Measurements from ENCODE around the gene AHI1. TPM values are rescaled to one million over a fixed set of nuclear protein-coding genes. Genes with fewer than 3 reads are reported as not detected.

Gene AHI1
- total and polyA plus RNA-seq, 2 experiments from 2014 or later, result 14.8 to 21.5 TPM

GRCh38 chr6:135504734-135505133 lies 7.2 kb upstream of the AHI1 start:
- no peak overlapping the region for H3K4me3 ChIP-seq
- no peaks in the 10 kb centered on the region for H3K36me3 ChIP-seq (replicated peaks; ENCODE audit: insufficient read depth, low read depth)
- H3K9me3 ChIP-seq (ENCODE audit: low read depth), result no peaks in the 10 kb centered on the region
- WGBS (ENCODE audit: low lambda C conversion rate, missing lambda C conversion rate), result 84% methylated on average over 3 of the region's 3 CpGs
- H3K4me1 ChIP-seq (ENCODE audit: insufficient read depth), result peaks cover 12% of the 10 kb centered on the region
- H4K20me1 ChIP-seq (ENCODE audit: insufficient read depth, poor library complexity, severe bottlenecking), result no peaks in the 10 kb centered on the region
- H3K4me2 ChIP-seq, result no peak overlapping the region
- H3K9me2 ChIP-seq (replicated peaks; ENCODE audit: insufficient read depth), result no peaks in the 10 kb centered on the region
- H2AFZ ChIP-seq, result no peak overlapping the region
- TF ChIP-seq CTCF (IDR thresholded peaks at IDR 0.05; ENCODE audit: poor library complexity) (no peak), EZH2phosphoT487 (IDR thresholded peaks at IDR 0.05; ENCODE audit: low read depth, severe bottlenecking, unreplicated experiment) (no peak), EZH2 (IDR thresholded peaks at IDR 0.05; ENCODE audit: borderline replicate concordance) (no peak)
- peak overlapping the region; percentile 63 for H3K27ac ChIP-seq
- DNase-seq (ENCODE audit: low spot score), result no peak
- H3K27me3 ChIP-seq, result no peaks in the 10 kb centered on the region
- no peaks in the 10 kb centered on the region for H3K79me2 ChIP-seq

- no peaks in the 10 kb centered on the region for H3K9me3 ChIP-seq (ENCODE audit: low read depth)
- no peak for DNase-seq (ENCODE audit: low spot score)
- no peak overlapping the region for H3K27ac ChIP-seq
- no peak overlapping the region for H3K4me3 ChIP-seq
- TF ChIP-seq EZH2phosphoT487 (IDR thresholded peaks at IDR 0.05; ENCODE audit: low read depth, severe bottlenecking, unreplicated experiment), result no peak
- TF ChIP-seq EZH2 (IDR thresholded peaks at IDR 0.05; ENCODE audit: borderline replicate concordance), result no peak
- TF ChIP-seq CTCF (IDR thresholded peaks at IDR 0.05; ENCODE audit: poor library complexity), result no peak
- H3K36me3 ChIP-seq (replicated peaks; ENCODE audit: insufficient read depth, low read depth), result no peaks in the 10 kb centered on the region
- H3K79me2 ChIP-seq, result no peaks in the 10 kb centered on the region
- no peak overlapping the region for H3K4me2 ChIP-seq
- H3K27me3 ChIP-seq, result no peaks in the 10 kb centered on the region
- no peaks in the 10 kb centered on the region for H3K9me2 ChIP-seq (replicated peaks; ENCODE audit: insufficient read depth)
- 80% methylated on average over 6 of the region's 6 CpGs for WGBS (ENCODE audit: low lambda C conversion rate, missing lambda C conversion rate)
- peaks cover 17% of the 10 kb centered on the region for H3K4me1 ChIP-seq (ENCODE audit: insufficient read depth)
- no peaks in the 10 kb centered on the region for H4K20me1 ChIP-seq (ENCODE audit: insufficient read depth, poor library complexity, severe bottlenecking)
- H2AFZ ChIP-seq, result no peak overlapping the region
Observed at GRCh38 chr6:135503703-135504475, 6.3 kb upstream of the AHI1 start.

GRCh38 chr6:135499441-135500340 lies 2.2 kb upstream of the AHI1 start:
- no peaks in the 10 kb centered on the region for H3K27me3 ChIP-seq
- H3K4me2 ChIP-seq, result peak overlapping the region; percentile 72
- no peak overlapping the region for H2AFZ ChIP-seq
- no peak for DNase-seq (ENCODE audit: low spot score)
- 94% methylated on average over 5 of the region's 5 CpGs for WGBS (ENCODE audit: low lambda C conversion rate, missing lambda C conversion rate)
- no peaks in the 10 kb centered on the region for H3K36me3 ChIP-seq (replicated peaks; ENCODE audit: insufficient read depth, low read depth)
- H4K20me1 ChIP-seq (ENCODE audit: insufficient read depth, poor library complexity, severe bottlenecking), result no peaks in the 10 kb centered on the region
- no peak overlapping the region for H3K4me3 ChIP-seq
- peaks cover 16% of the 10 kb centered on the region for H3K79me2 ChIP-seq
- H3K4me1 ChIP-seq (ENCODE audit: insufficient read depth), result peaks cover 8% of the 10 kb centered on the region
- no peaks in the 10 kb centered on the region for H3K9me3 ChIP-seq (ENCODE audit: low read depth)
- H3K9me2 ChIP-seq (replicated peaks; ENCODE audit: insufficient read depth), result no peaks in the 10 kb centered on the region
- H3K27ac ChIP-seq, result peak overlapping the region; percentile 98
- no peak for TF ChIP-seq CTCF (IDR thresholded peaks at IDR 0.05; ENCODE audit: poor library complexity)
- TF ChIP-seq EZH2 (IDR thresholded peaks at IDR 0.05; ENCODE audit: borderline replicate concordance), result no peak

Data from hepatocyte (in vitro differentiated cells).